ENCODE measurements around the gene AKR1C2.
"Not testable (repeated sequence)": the region's sequence is repeated elsewhere in the genome, so short reads cannot be mapped to it uniquely, and the experiment has no call there.

- TF ChIP-seq, protein P1, sequence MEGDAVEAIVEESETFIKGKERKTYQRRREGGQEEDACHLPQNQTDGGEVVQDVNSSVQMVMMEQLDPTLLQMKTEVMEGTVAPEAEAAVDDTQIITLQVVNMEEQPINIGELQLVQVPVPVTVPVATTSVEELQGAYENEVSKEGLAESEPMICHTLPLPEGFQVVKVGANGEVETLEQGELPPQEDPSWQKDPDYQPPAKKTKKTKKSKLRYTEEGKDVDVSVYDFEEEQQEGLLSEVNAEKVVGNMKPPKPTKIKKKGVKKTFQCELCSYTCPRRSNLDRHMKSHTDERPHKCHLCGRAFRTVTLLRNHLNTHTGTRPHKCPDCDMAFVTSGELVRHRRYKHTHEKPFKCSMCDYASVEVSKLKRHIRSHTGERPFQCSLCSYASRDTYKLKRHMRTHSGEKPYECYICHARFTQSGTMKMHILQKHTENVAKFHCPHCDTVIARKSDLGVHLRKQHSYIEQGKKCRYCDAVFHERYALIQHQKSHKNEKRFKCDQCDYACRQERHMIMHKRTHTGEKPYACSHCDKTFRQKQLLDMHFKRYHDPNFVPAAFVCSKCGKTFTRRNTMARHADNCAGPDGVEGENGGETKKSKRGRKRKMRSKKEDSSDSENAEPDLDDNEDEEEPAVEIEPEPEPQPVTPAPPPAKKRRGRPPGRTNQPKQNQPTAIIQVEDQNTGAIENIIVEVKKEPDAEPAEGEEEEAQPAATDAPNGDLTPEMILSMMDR (IDR thresholded peaks at IDR 0.05): not testable (repeated sequence)
- not testable (repeated sequence) for TF ChIP-seq POLR2A (IDR thresholded peaks at IDR 0.05)
These were observed 12.2 kb downstream of the AKR1C2 start for GRCh38 chr10:4991463-4991862.

Data from adrenal gland (tissue), 5 donors.